Muscle of leg (tissue), 11 donors: ENCODE data around the gene PIK3C3. TPM values are rescaled to one million over a fixed set of nuclear protein-coding genes. Genes with fewer than 3 reads are reported as not detected.
A peak's percentile ranks its signal among the peaks of the same experiment; 100 is the strongest.

Experiments used
- DNase-seq: peaks from one replicate; pipeline ENCODE4 v3.0.0; 2013
- H3K27ac ChIP-seq: one replicate; pipeline ENCODE4 v1.5.1; 2013; ENCODE audit warnings: mild to moderate bottlenecking, low read length, control low read depth
- H3K27me3 ChIP-seq: one replicate; pipeline ENCODE4 v1.6.1; 2013; ENCODE audit warnings: low read length; ENCODE audit not compliant: control insufficient read depth, insufficient read depth
- H3K36me3 ChIP-seq: one replicate; pipeline ENCODE4 v1.6.1; 2013; ENCODE audit warnings: low read length; ENCODE audit not compliant: control insufficient read depth, insufficient read depth
- H3K4me1 ChIP-seq: one replicate; pipeline ENCODE4 v1.6.1; 2013; ENCODE audit warnings: low read length; ENCODE audit not compliant: control insufficient read depth, insufficient read depth
- H3K4me3 ChIP-seq: one replicate; pipeline ENCODE4 v1.5.1; 2013; ENCODE audit warnings: low read length, control low read depth
- H3K9me3 ChIP-seq: replicated peaks from 2 replicates; pipeline ENCODE4 v1.6.1; 2013; ENCODE audit warnings: low read depth, low read length; ENCODE audit not compliant: control insufficient read depth
- WGBS: methylation state at CpG from one replicate; pipeline ENCODE4 v1.1.5; 2013; ENCODE audit warnings: missing lambda C conversion rate; ENCODE audit not compliant: insufficient coverage; 5-methylcytosine and 5-hydroxymethylcytosine counted together
- polyA plus RNA-seq, 8 donors: library from polyadenylated mRNA; unstranded; fragments of 120-200 nt; gene quantifications; one replicate each; pipeline versions ENCODE4 v1.2.1 to v1.2.3, GENCODE V29; 2013; ENCODE audit warnings: inconsistent platforms in 1 of 8, low replicate concordance in 1 of 8; ENCODE audit not compliant: insufficient read length in 8 of 8, insufficient read depth in 1 of 8
- total RNA-seq: library from RNA; stranded (reverse); fragments of 120-200 nt; gene quantifications from one replicate; pipeline ENCODE4 v1.2.4, GENCODE V29; 2013

PIK3C3 gene
- total and polyA plus RNA-seq, 9 donors, result 30.9 to 43.6 (median 38.0) TPM

DNA sequence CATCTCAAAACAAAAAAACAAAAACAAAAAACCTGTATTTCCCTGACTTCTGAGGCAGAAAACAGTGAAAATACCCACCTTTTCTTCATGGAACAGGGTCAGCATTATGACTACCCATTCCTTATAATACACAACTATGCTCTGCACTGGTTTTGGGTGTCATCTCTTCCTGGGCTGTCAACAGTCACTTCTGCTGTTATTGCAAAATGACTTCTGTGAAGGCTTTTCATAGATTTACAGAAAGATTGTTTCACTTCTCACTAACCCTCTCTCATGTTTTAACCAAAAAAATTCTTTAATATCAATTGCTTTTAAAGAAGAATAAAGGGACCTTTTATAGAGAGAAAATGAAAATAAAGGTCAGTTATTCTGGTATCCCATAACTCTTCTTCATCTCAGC, 26.5 kb upstream of the PIK3C3 start:
- no peaks in the 10 kb centered on the region for H3K9me3 ChIP-seq
- H3K36me3 ChIP-seq, result no peaks in the 10 kb centered on the region
- H3K27me3 ChIP-seq, result no peaks in the 10 kb centered on the region
- H3K4me1 ChIP-seq, result no peaks in the 10 kb centered on the region
- no peak for DNase-seq
- no peak overlapping the region for H3K4me3 ChIP-seq
- no peak overlapping the region for H3K27ac ChIP-seq

DNA sequence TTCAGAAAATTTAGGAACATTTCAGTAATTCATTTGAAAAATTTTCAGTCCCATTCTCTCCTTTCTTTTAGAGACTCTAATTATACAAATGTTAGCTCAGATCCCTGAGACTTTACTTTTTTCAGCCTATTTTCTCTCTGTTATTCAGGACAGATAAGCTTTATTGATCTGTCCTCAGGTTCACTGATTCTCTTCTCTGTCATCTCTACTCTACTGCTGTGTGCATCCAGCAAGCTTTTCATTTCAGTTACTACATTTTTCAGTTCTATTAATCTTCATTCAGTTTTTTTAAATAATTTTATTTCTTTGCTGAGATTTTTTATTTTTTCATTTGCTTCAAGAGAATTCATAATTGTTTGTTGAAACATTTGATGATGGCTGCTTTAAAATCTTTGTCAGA, 22.1 kb upstream of the PIK3C3 start:
- Histone ChIP-seq H3K27ac (no peak overlapping the region), H3K9me3 (no peaks in the 10 kb centered on the region), H3K4me1 (no peaks in the 10 kb centered on the region), H3K4me3 (no peak overlapping the region), H3K36me3 (no peaks in the 10 kb centered on the region), H3K27me3 (no peaks in the 10 kb centered on the region)
- no peak for DNase-seq

DNA sequence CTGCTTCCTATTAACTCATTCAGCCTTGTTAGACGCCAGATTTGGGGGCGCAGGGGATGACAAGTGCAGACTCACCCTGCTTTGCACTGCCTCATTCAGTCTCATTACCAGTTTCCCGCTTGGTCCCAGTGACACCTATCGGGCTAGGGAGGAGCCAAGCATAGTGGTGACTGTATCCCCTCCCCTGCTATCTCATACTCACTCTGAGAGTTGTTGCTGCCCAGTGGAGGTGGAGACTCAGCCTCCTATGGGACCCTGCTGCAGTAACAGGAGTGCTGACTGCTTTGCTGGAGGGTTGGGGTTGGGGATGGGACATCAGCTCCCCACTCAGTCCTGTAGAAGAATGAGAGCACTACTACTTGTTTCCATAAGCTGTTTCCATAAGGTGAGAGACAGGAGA, 21.3 kb upstream of the PIK3C3 start:
- DNase-seq, result no peak
- no peak overlapping the region for H3K27ac ChIP-seq
- WGBS, result 93% methylated on average over 3 of the region's 4 CpGs

DNA sequence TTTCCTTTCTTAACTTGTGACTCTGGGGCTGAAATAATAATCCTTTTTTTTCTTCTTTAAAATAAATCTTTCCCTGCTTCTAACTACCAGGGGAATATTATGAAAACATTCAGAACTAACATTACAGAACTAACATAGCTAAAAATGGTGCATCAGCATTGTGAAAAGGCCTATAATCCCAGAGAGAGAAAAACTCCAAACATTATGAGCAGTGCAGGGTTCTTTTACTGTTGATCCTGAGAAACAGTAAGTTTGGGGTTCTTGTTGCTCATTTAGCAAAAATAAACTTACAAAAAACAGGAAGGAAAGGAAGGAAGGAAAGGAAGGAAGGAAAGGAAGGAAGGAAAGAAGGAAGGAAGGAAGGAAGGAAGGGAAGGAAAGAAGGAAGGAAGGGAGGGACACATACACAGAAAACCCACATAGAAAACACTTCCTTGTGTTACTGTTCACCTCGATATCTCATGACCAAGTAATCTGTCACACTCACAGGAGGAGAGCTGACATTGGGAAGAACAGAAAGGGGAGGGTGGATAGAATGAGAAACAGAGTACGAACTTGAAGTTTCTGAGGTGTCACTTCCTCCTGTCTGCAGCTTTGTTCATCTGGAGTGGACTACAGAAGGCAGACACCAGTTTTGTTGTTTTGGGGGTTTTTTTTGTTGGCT, 18.4 kb upstream of the PIK3C3 start:
- peak; percentile 17 for DNase-seq
- no peak overlapping the region for H3K27ac ChIP-seq
- WGBS, result 29% methylated on average over 1 of the region's 2 CpGs

More for the DNA sequence above, 21.3 kb upstream of the PIK3C3 start:
- Histone ChIP-seq H3K9me3 (no peaks in the 10 kb centered on the region), H3K36me3 (no peaks in the 10 kb centered on the region), H3K4me3 (no peak overlapping the region), H3K4me1 (no peaks in the 10 kb centered on the region), H3K27me3 (no peaks in the 10 kb centered on the region)

DNA sequence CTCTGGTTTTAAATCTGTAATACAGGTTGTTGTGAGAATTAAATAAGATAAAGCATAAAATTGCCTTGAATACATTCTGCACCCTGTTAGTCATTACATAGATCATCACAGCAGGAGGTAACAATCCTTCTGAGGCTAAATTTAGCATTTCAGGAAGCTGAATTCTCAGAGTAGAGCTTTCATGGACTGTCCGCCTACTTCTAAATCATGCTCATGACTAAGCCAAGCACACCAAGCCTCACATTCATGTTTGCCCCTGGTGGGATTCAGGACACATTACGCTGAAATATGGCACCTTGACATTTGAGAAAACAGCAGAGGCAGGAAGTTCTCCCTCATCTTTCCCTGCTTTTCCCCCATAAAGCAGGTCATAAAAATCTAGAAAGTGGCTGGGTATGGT, 16.6 kb upstream of the PIK3C3 start:
- Histone ChIP-seq H3K4me3 (no peak overlapping the region), H3K27ac (no peak overlapping the region), H3K9me3 (no peaks in the 10 kb centered on the region), H3K36me3 (no peaks in the 10 kb centered on the region), H3K4me1 (no peaks in the 10 kb centered on the region), H3K27me3 (no peaks in the 10 kb centered on the region)
- WGBS, result 100% methylated on average over 1 of the region's 2 CpGs
- no peak for DNase-seq

More for the DNA sequence above, 18.4 kb upstream of the PIK3C3 start:
- H3K9me3 ChIP-seq, result no peaks in the 10 kb centered on the region
- no peaks in the 10 kb centered on the region for H3K4me1 ChIP-seq
- H3K27me3 ChIP-seq, result no peaks in the 10 kb centered on the region
- no peak overlapping the region for H3K4me3 ChIP-seq
- H3K36me3 ChIP-seq, result no peaks in the 10 kb centered on the region

DNA sequence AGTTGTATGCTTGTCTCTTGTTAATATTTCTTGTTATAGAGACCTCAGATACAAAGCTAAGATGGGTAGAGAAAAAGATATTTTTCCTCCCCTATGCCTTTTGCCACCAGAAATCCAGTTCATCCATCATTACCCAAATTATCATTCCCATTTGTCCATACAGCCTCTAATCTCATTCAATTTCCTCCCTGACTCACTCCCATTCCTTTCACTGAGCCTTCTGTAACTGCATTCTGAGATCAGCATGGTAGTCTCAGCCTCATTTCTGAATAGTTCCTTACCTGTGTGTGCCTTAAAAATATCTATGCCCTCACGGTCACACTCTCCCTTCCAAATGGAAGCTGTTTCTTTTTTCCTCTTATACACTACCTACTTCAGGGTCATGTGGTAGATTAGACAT, 15.7 kb upstream of the PIK3C3 start:
- WGBS, result no CpG with 5 or more reads among the region's 1 CpG
- H3K27me3 ChIP-seq, result no peaks in the 10 kb centered on the region
- no peaks in the 10 kb centered on the region for H3K9me3 ChIP-seq
- no peak overlapping the region for H3K4me3 ChIP-seq
- no peaks in the 10 kb centered on the region for H3K4me1 ChIP-seq
- DNase-seq, result no peak
- H3K27ac ChIP-seq, result no peak overlapping the region
- no peaks in the 10 kb centered on the region for H3K36me3 ChIP-seq

DNA sequence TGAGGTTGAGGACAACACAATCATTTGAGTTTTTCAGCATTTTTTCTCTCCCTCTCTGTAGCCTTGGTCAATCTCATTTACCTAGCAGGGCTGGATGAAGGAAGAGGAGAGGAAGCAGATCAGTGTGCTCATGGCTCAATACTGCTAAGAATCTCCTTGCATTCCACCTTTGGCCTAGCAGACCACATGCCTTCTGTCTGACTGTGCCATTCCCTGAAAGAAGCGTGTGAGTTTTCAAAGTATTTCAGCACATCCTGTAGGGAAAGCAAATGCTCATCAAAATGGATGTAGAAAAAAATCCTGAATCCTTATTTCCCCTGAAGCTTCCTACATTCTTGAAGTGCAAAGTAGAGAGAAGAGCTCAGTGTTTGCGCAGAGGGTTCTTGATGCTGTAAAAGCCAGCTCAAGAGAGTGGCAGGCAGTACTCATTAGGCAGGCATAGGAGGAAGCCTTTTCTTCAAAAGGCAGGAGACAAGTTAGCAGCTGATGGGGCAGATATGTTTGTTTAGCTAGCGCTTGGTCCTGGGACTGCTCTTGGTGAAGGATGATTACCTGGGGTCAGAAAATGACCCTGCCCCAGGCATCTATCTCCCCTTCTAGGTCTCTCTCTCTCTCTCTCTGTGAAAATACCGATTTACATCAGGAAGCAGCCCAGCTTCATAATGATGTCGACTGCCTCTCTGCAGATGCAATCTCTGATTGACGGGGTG, 14.4 kb upstream of the PIK3C3 start:
- Histone ChIP-seq H3K36me3 (no peaks in the 10 kb centered on the region), H3K27me3 (no peaks in the 10 kb centered on the region), H3K4me3 (no peak overlapping the region), H3K9me3 (no peaks in the 10 kb centered on the region), H3K27ac (no peak overlapping the region), H3K4me1 (no peaks in the 10 kb centered on the region)
- no peak for DNase-seq
- 90% methylated on average over 2 of the region's 6 CpGs for WGBS

DNA sequence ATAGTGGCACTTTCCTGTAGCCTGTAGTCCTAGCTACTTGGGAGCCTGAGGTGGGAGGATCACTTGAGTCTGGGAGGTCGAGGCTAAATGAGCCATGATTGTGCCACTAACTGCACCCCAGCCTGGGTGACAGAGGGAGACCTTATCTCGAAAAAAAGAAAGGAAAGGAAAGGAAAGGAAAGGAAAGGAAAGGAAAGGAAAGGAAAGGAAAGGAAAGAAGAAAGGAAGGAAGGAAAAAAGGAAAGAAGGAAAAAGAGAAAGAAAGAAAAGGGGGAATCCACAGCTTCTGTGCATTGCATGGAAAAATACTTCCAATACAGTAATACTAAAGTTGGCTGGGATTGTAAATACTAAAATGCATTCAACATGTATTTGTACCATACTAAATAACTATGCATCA, 12.8 kb upstream of the PIK3C3 start:
- no peak for DNase-seq
- Histone ChIP-seq H3K4me1 (no peaks in the 10 kb centered on the region), H3K27me3 (no peaks in the 10 kb centered on the region), H3K9me3 (no peaks in the 10 kb centered on the region), H3K36me3 (no peaks in the 10 kb centered on the region), H3K4me3 (no peak overlapping the region), H3K27ac (no peak overlapping the region)
- 70% methylated on average over 2 of the region's 2 CpGs for WGBS

DNA sequence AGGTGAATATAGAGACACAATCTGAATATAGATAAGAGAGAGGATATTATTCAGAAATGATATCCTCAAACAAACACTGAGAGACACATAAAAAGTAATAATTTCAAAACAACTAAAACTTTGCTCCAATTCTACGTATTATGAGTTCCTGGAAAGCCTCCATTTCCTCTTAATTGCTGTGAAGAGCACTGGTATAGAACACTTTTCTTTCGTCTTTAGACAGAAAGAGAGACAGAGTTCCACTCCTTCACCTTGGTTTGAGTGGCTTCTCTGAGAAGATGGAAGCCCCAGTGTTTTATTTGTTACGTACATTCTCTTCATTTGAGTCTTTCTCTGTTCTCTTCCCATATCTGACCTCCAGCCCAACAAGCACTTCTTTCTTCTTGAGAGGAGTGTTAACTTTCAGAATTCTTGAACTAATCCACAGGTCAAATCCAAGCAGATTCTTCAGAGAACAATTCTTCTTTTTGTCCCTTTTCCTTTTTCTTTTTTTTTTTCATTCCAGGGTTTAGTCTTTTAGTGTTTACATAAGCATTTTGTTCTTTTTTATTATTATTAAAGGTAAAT, 6.4 kb upstream of the PIK3C3 start:
- no CpG with 5 or more reads among the region's 3 CpGs for WGBS
- no peaks in the 10 kb centered on the region for H3K27me3 ChIP-seq
- no peaks in the 10 kb centered on the region for H3K4me1 ChIP-seq
- H3K27ac ChIP-seq, result no peak overlapping the region
- DNase-seq, result no peak
- no peaks in the 10 kb centered on the region for H3K36me3 ChIP-seq
- no peaks in the 10 kb centered on the region for H3K9me3 ChIP-seq
- no peak overlapping the region for H3K4me3 ChIP-seq

DNA sequence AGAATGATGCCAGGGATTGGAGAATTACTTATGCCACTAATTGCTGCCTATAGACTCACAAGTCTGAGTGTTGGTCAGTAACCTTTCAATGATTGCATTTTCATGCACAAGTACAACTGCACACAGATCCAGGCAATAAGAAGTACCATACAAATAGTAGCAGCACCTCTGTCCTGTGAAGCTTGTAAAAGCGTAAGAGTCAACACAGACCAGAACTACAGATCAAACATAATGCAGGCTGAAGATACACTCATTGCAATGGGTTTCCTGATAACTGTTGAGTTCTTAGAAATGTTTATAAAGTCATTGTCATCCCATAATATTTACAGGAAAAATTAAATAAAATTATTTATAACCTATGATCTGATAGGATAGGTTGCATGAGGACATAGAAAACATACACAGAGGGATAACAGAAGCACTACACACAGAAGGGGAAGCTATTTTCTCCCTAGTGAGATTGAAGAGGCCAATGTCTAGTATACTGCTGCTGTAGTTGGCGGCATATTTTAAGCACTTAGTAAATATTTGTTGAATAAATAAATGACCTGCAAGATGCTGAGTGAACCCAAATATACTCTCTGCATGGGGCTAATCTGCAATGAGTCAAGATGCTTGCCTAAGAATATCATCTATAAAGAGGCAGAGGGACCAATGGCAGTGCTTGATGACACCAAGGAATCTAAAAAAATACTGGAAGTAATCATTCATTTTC, 5.7 kb upstream of the PIK3C3 start:
- Histone ChIP-seq H3K9me3 (no peaks in the 10 kb centered on the region), H3K4me3 (no peak overlapping the region), H3K36me3 (no peaks in the 10 kb centered on the region), H3K27me3 (no peaks in the 10 kb centered on the region), H3K27ac (no peak overlapping the region), H3K4me1 (no peaks in the 10 kb centered on the region)
- no peak for DNase-seq
- no CpG with 5 or more reads among the region's 2 CpGs for WGBS
